Measurements from ENCODE around the gene BRD2.

The BRD2 gene

DNA sequence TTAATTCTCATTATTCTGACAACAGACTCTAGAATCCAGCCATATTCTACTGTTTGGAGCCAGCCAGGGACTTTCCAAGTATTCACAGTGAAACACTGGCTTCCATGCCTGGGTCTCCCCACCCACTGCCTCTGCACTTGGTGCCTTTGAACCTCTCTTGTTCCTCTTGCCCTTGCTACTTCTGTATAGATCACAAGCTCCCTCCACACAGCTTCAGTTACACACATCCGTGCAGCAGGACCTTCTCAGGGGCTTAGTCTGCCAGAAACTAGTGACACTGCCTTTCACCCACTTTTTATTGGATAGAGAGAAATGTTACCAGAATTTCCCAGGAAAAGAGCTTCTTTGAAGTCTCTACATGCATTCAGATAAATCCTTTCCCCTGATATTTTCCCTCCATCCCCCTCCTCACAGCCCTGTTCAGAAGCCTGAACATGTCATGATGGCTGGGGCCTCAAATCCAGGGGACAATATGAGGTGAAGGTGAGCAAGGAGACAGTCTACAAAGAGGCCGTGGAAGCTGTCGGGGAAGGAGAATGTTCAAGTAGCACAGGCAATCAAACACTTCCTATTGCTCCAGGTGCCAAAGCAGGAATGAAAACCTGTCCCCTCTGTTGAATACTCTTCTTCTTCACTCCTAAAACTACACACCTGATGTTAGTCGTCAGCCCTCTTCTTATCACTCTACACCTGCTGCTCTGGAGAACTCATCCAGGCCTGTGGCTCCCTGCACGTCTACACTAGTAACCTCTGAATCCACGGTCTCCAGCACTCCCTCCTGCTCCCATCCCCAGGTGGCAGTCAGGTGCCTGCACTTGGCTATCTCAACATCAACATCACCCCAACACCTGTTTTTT lies 61.2 kb downstream of the BRD2 start:
- no peak for DNase-seq (ENCODE audit: low read depth)

DNA sequence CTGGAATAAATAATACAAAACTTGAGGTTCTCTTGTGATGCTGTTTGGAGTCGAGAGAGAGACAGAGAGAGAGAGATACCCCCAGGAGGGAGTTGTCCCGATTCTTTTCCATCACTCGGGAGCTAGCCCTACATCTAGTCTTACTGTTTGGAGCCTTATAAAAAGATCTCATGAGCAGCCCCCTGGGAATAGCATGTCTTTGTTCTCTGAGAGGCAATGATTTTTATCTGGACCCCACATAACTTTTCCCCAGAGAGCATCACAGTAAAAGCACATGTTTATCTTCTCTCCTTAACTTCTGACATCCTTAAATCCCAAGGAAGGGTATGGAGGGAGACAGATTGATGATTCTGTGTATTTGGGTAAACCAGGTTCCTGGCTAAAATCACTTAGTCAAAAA lies 61.9 kb downstream of the BRD2 start:
- DNase-seq (ENCODE audit: low read depth): no peak

Data from stimulated activated CD8-positive, alpha-beta memory T cell treated with anti-CD3 and anti-CD28 coated beads, Interleukin-15, amount 100 ng/mL, for 24 hours (primary cell).